GM19025 (cell line): Measurements from ENCODE around the gene ABCF1.
A peak's percentile ranks its signal among the peaks of the same experiment; 100 is the strongest.

Experiments used
- ATAC-seq: cut with Tn5 transposase; IDR thresholded peaks from one replicate; pipeline ENCODE4 v1.9.1; 2021; ENCODE audit warnings: mild to moderate bottlenecking, low read depth, moderate library complexity; ENCODE audit not compliant: unreplicated experiment

The ABCF1 gene

GRCh38 chr6:30617565-30618269 lies 46.5 kb downstream of the ABCF1 start, which contains the start of gene MRPS18B:
Gene MRPS18B (plus strand): TSS chr6:30617840. CDS start chr6:30617866, 26 bp downstream.
- peak; percentile 75 for ATAC-seq

- no peak for ATAC-seq
These were observed 47.1 kb downstream of the ABCF1 start for GRCh38 chr6:30618270-30618797.

- ATAC-seq, result no peak
These were observed 48.3 kb downstream of the ABCF1 start for GRCh38 chr6:30619561-30619960.

DNA sequence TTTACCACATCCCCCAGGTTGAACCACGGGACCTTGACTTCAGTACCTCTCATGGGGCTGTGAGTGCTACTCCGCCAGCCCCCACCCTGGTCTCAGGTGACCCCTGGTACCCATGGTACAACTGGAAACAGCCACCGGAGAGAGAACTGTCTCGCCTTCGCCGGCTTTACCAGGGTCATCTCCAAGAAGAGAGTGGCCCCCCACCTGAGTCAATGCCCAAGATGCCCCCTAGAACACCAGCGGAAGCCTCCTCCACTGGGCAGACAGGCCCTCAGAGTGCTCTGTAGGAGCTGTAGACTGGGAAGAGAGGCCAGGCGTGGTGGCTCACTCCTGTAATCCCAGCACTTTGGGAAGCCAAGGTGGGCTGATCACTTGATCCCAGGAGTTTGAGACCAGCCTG lies 54.3 kb downstream of the ABCF1 start:
- no peak for ATAC-seq

- peak; percentile 87 for ATAC-seq
These were observed 55.5 kb downstream of the ABCF1 start, which contains the start of gene ATAT1 for GRCh38 chr6:30626484-30627366. Gene ATAT1 (plus strand): TSS chr6:30626874.

DNA sequence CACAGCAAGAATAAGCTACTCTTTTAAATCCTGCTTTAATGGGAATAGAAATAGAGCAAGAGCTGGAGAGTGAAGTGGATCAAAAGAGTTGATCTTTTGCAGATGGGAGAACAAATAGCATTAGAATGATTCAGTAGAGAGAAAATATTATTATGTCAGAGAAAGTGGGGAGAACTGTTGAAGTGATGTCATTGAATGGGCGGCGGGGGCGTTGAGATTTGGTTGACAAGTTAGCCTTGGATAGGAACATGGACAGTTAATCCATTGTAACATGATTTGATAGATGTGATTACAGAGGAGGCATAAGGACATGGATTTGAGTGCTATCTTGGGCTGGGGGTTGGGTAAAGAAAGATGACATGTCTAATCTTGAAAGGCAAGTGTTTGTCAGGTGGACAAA lies 64.6 kb downstream of the ABCF1 start:
- no peak for ATAC-seq

GRCh38 chr6:30640481-30640880 lies 69.2 kb downstream of the ABCF1 start:
- ATAC-seq, result no peak

DNA sequence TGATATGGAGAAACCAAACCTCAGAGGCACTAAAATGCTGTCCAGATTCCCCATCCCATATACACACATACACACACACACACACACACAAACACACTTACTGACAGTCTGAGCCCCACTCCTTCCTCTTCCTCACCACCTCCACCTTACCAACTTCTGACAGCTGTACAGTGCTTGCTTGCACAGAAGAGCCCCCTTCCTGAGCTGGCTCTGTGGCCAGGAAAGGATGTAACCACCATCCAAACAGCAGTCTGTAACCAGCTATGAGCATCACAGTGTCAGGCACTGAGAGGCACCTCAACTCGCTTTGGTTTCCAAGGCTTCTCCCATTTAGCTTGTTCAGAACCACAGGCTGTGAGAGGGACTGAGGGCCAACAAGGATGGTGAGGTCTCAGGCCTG lies 69.8 kb downstream of the ABCF1 start:
- ATAC-seq, result no peak
